ENCODE results near the gene SF3B2. TPM values are rescaled to one million over a fixed set of nuclear protein-coding genes. Genes with fewer than 3 reads are reported as not detected.

Gene SF3B2
- total RNA-seq, 6 experiments from 2014 or later, result 52.2 to 85.4 (median 67.2) TPM

- H3K4me3 ChIP-seq, result no peak overlapping the region
- intact Hi-C loops (cut with DNase I), result no loop called here
- H3K36me3 ChIP-seq, result no peaks in the 10 kb centered on the region
- WGBS (ENCODE audit: insufficient coverage, low coverage, low lambda C conversion rate, missing lambda C conversion rate), result 67% methylated on average over 3 of the region's 3 CpGs
- no peak for TF ChIP-seq POLR2A (IDR thresholded peaks at IDR 0.05)
- TF ChIP-seq CTCF (IDR thresholded peaks at IDR 0.05), result no peak
- DNase-seq (no peak), ATAC-seq (no peak)
- H3K9me3 ChIP-seq, result no peaks in the 10 kb centered on the region
- peak overlapping the region in 2 of 3 donors; percentile 29 to 40 for H3K27ac ChIP-seq
- no peaks in the 10 kb centered on the region for H3K4me1 ChIP-seq
- H3K27me3 ChIP-seq, result no peaks in the 10 kb centered on the region
These were observed 66.7 kb downstream of the SF3B2 start for GRCh38 chr11:66118847-66119246.

Other genes with a start within 250 kb of the SF3B2 start
- under 1 TPM in 3 of 6 experiments, not detected in 3; 0.16 to 0.37 (median 0.31) TPM for gene SNX32, start 218.4 kb upstream of the SF3B2 start, total RNA-seq
- 100 to 1,000 TPM; 219 to 503 (median 313) TPM for gene CFL1, start 194.2 kb upstream of the SF3B2 start, total RNA-seq
- gene MUS81, start 191.9 kb upstream of the SF3B2 start, total RNA-seq, result 10 to 100 TPM; 14.0 to 25.6 (median 19.7) TPM
- 10 to 100 TPM in 1 of 6 experiments, 1 to 10 TPM in 5; 5.1 to 13.9 (median 7.8) TPM for gene EFEMP2, start 179.6 kb upstream of the SF3B2 start, total RNA-seq
- gene CTSW, start 172.5 kb upstream of the SF3B2 start, total RNA-seq, result 1 to 10 TPM in 3 of 6 experiments, under 1 TPM in 3; 0.49 to 1.3 (median 1.0) TPM
- 10 to 100 TPM; 19.4 to 66.1 (median 23.3) TPM for gene FIBP, start 163.9 kb upstream of the SF3B2 start, total RNA-seq
- gene CCDC85B, start 161.7 kb upstream of the SF3B2 start, total RNA-seq, result 10 to 100 TPM in 2 of 6 experiments, 1 to 10 TPM in 4; 4.9 to 19.2 (median 6.6) TPM
- 1 to 10 TPM in 1 of 6 experiments, under 1 TPM in 3, not detected in 2; 0.35 to 1.2 (median 0.89) TPM for gene FOSL1, start 152.0 kb upstream of the SF3B2 start, total RNA-seq
- 10 to 100 TPM in 4 of 6 experiments, 1 to 10 TPM in 2; 6.5 to 14.0 (median 12.4) TPM for gene C11orf68, start 133.3 kb upstream of the SF3B2 start, total RNA-seq
- 10 to 100 TPM; 21.8 to 50.8 (median 32.6) TPM for gene DRAP1, start 132.9 kb upstream of the SF3B2 start, total RNA-seq
- gene TSGA10IP, start 106.9 kb upstream of the SF3B2 start, total RNA-seq, result not detected
- gene SART1, start 90.6 kb upstream of the SF3B2 start, total RNA-seq, result 10 to 100 TPM; 14.3 to 34.1 (median 20.6) TPM
- 10 to 100 TPM; 11.5 to 22.1 (median 13.1) TPM for gene EIF1AD, start 50.2 kb upstream of the SF3B2 start, total RNA-seq
- gene BANF1, start 49.9 kb upstream of the SF3B2 start, total RNA-seq, result 10 to 100 TPM; 30.2 to 96.9 (median 72.0) TPM
- not detected for gene CST6, start 40.4 kb upstream of the SF3B2 start, total RNA-seq
- gene CATSPER1, start 25.9 kb upstream of the SF3B2 start, total RNA-seq, result not detected
- not detected for gene GAL3ST3, start 3.2 kb upstream of the SF3B2 start, total RNA-seq
- gene PACS1, start 17.9 kb downstream of the SF3B2 start, total RNA-seq, result 10 to 100 TPM in 4 of 6 experiments, 1 to 10 TPM in 2; 5.8 to 23.7 (median 12.5) TPM
- 10 to 100 TPM in 1 of 6 experiments, 1 to 10 TPM in 5; 3.8 to 11.5 (median 6.3) TPM for gene KLC2, start 205.3 kb downstream of the SF3B2 start, total RNA-seq
- 10 to 100 TPM; 52.3 to 69.0 (median 59.6) TPM for gene RAB1B, start 216.3 kb downstream of the SF3B2 start, total RNA-seq
- gene CNIH2, start 225.8 kb downstream of the SF3B2 start, total RNA-seq, result under 1 TPM in 2 of 6 experiments, not detected in 4; 0.26 to 0.51 TPM
- 100 to 1,000 TPM in 3 of 6 experiments, 10 to 100 TPM in 3; 75.0 to 170 (median 97.9) TPM for gene YIF1A, start 236.8 kb downstream of the SF3B2 start, total RNA-seq
- under 1 TPM in 4 of 6 experiments, not detected in 2; 0.13 to 0.86 (median 0.45) TPM for gene TMEM151A, start 239.5 kb downstream of the SF3B2 start, total RNA-seq